Left lung (tissue), 10 donors: ENCODE measurements around the gene ARHGAP35. TPM values are rescaled to one million over a fixed set of nuclear protein-coding genes. Genes with fewer than 3 reads are reported as not detected.

Experiments
- ATAC-seq: fragments of 200-7000 bp; cut with Tn5 transposase; one replicate; pipeline ENCODE4 v1.9.1; 2020; ENCODE audit warnings: moderate library complexity
- DNase-seq, 4 donors: peaks; one replicate each; pipeline ENCODE4 v3.0.0-alpha.2; 2013 to 2020
- H3K27ac ChIP-seq, 2 donors: fragments of 200-600 bp; sonication (generic) in 1 of 2; one replicate each; pipeline versions ENCODE4 v1.5.0 to v1.8.0; 2020 to 2021
- H3K27me3 ChIP-seq, 2 donors: fragments of 200-600 bp; sonication (generic) in 1 of 2; one replicate each; pipeline versions ENCODE4 v1.5.0 to v1.8.0; 2020 to 2021
- H3K36me3 ChIP-seq, 2 donors: fragments of 200-600 bp; sonication (generic) in 1 of 2; one replicate each; pipeline versions ENCODE4 v1.5.0 to v1.8.0; 2020 to 2021
- H3K4me1 ChIP-seq, 2 donors: fragments of 200-600 bp; one replicate each; pipeline ENCODE4 v1.8.0; 2021
- H3K4me3 ChIP-seq, 2 donors: fragments of 200-600 bp; sonication (generic) in 1 of 2; one replicate each; pipeline versions ENCODE4 v1.5.0 to v1.8.0; 2020 to 2021; ENCODE audit warnings: mild to moderate bottlenecking in 1 of 2
- H3K9me3 ChIP-seq, 2 donors: fragments of 200-600 bp; sonication (generic) in 1 of 2; one replicate each; pipeline versions ENCODE4 v1.5.0 to v1.8.0; 2020 to 2021
- intact Hi-C, 2 donors: fragments of 100-400 bp; cut with DNase I; formaldehyde crosslinking; loops; one replicate each; pipeline versions ENCODE4 v1.11.2 to v1.14.2; 2022
- polyA plus RNA-seq, 6 donors: library from polyadenylated mRNA; unstranded; fragments of 120-200 nt; gene quantifications; one replicate each; pipeline ENCODE4 v1.2.1, GENCODE V29; 2013; ENCODE audit not compliant: insufficient read length in 6 of 6
- total RNA-seq, 2 donors: library from RNA; stranded (reverse); fragmentation: NEBNext Ultra II Directional; extraction: Animal tissue kit (Norgen Biotek cat#: 25700); gene quantifications; one replicate each; pipeline ENCODE4 v1.2.1, GENCODE V29; 2021
- TF ChIP-seq, protein P1 (sequence below), 2 donors: fragments of 200-600 bp; sonication (generic) in 1 of 2; IDR thresholded peaks; one replicate each; pipeline versions ENCODE4 v1.5.0 to v1.8.0; 2021; ENCODE audit warnings: antibody characterized with exemption in 2 of 2
- donor health status: DM: no; HTN: yes; CAD: no.
- donor health status: DM: no; HTN: no; CAD: no.

Gene ARHGAP35
- total and polyA plus RNA-seq, 8 donors = 35.2 to 54.6 (median 49.7) TPM

DNA sequence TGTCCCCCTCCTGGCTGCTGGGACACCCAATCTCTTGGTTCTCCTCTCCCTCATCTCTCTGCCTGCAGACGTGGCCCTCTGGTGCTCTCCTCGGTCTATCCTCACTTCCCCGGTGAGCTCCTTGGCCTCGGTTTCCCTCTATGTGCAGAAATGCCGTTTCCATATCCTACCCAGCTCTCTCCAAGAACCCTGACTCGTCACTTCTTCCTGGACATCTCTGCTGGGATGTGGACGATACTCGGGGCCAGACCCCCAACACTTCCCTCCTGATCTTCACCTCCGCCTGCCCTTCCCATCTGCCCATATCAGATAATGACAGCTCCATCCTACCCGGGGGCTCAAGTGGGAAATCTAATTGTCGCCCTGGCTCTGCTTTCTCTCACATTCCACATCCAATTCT, 18.0 kb upstream of the ARHGAP35 start:
- Histone ChIP-seq H3K4me1 (peaks cover 0 to 18% of the 10 kb centered on the region in 2 donors), H3K27ac (no peak overlapping the region), H3K4me3 (no peak overlapping the region), H3K27me3 (no peaks in the 10 kb centered on the region), H3K9me3 (no peaks in the 10 kb centered on the region), H3K36me3 (peaks cover 0 to 71% of the 10 kb centered on the region in 2 donors)
- intact Hi-C loops = loop anchor here (5.0 to 10.0 kb wide), 2 partner anchors 85 to 88 kb away; no protein-coding TSS in a partner anchor
- ATAC-seq (no peak), DNase-seq (no peak)
- TF ChIP-seq, protein P1, sequence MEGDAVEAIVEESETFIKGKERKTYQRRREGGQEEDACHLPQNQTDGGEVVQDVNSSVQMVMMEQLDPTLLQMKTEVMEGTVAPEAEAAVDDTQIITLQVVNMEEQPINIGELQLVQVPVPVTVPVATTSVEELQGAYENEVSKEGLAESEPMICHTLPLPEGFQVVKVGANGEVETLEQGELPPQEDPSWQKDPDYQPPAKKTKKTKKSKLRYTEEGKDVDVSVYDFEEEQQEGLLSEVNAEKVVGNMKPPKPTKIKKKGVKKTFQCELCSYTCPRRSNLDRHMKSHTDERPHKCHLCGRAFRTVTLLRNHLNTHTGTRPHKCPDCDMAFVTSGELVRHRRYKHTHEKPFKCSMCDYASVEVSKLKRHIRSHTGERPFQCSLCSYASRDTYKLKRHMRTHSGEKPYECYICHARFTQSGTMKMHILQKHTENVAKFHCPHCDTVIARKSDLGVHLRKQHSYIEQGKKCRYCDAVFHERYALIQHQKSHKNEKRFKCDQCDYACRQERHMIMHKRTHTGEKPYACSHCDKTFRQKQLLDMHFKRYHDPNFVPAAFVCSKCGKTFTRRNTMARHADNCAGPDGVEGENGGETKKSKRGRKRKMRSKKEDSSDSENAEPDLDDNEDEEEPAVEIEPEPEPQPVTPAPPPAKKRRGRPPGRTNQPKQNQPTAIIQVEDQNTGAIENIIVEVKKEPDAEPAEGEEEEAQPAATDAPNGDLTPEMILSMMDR (IDR thresholded peaks at IDR 0.05) = no peak

DNA sequence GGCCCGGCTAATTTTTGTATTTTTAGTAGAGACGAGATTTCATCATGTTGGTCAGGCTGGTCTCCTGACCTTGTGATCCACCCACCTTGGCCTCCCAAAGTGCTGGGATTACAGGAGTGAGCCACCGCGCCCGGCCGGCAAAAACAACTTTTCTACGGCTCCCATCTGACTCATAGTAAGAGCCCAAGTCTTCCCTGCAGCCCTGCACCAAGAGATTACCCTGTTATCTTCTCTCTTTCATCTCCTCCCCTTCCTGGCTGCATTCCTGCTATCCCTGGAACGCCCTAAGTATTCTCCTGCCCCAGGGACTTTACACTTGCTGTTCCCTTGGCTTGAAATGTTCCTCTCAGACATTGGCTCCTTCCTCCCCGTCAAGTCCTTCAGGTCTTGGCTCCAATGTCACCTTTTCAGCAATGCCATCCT, 16.7 kb upstream of the ARHGAP35 start:
- Histone ChIP-seq H3K4me1 (peaks cover 2 to 28% of the 10 kb centered on the region in 2 donors), H3K27ac (no peak overlapping the region), H3K36me3 (peaks cover 0 to 58% of the 10 kb centered on the region in 2 donors), H3K9me3 (no peaks in the 10 kb centered on the region), H3K4me3 (no peak overlapping the region), H3K27me3 (no peaks in the 10 kb centered on the region)
- ATAC-seq (no peak), DNase-seq (no peak)
- TF ChIP-seq, protein P1 (IDR thresholded peaks at IDR 0.05) = no peak
- intact Hi-C loops = loop anchor here (5.0 to 10.0 kb wide), 2 partner anchors 87 to 89 kb away; no protein-coding TSS in a partner anchor

DNA sequence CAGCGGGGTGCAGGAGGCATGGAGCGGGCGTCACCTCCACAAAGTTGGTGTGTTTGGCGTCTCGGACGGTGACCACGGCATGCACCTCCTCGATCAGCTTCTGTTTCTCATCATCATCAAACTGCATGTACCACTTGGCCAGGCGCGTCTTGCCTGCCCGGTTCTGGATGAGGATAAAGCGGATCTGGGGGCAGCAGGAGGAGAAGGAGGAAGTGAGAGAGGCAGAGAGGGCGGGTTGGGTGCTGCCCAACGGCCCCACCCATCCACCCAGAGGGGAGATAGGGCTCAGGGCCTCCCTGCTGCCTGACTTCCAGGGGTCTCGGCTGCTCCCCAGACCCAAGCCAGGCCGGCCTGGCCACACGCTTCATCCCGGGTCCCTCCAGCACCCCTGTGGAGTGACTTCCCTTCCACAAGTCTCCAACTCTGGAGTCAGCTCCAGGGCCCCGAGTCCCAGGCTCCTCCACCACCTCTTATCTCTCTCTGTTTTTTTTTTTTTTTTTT, 14.8 kb upstream of the ARHGAP35 start:
- peaks cover 0 to 46% of the 10 kb centered on the region in 2 donors for H3K36me3 ChIP-seq
- no peak overlapping the region for H3K27ac ChIP-seq
- TF ChIP-seq, protein P1 (IDR thresholded peaks at IDR 0.05) = no peak
- H3K4me1 ChIP-seq = peaks cover 7 to 33% of the 10 kb centered on the region in 2 donors
- DNase-seq (no peak), ATAC-seq (no peak)
- H3K9me3 ChIP-seq = no peaks in the 10 kb centered on the region
- H3K27me3 ChIP-seq = no peaks in the 10 kb centered on the region
- no peak overlapping the region for H3K4me3 ChIP-seq
- intact Hi-C loops = loop anchor here in 1 of 2 donors (10.0 kb wide), 1 partner anchor 91 kb away; no protein-coding TSS in a partner anchor

DNA sequence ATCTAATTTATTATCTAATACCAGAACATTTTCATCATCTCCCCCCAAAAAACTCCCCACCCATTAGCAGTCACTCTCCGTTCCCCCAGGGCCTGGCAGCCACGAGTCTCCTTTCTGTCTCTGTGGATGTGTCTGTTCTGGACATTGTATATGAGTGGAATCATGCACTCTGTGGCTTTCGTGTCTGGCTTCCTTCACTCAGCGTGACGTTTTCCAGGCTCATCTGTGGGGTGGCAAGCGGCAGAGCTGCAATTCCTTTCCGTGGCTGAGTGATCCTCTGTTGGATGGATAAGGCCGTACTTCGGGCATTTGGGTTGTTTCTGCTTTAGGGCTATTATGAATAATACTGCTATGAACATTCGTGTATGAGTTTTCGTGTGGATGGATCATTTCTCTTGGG, 13.3 kb upstream of the ARHGAP35 start:
- TF ChIP-seq, protein P1 (IDR thresholded peaks at IDR 0.05) = no peak
- no peak for ATAC-seq
- Histone ChIP-seq H3K27ac (no peak overlapping the region), H3K9me3 (no peaks in the 10 kb centered on the region), H3K4me3 (no peak overlapping the region), H3K27me3 (no peaks in the 10 kb centered on the region), H3K36me3 (peaks cover 0 to 31% of the 10 kb centered on the region in 2 donors), H3K4me1 (peaks cover 7 to 33% of the 10 kb centered on the region in 2 donors)
- DNase-seq = peak in 1 of 4 donors; percentile 10
- intact Hi-C loops = loop anchor here in 1 of 2 donors (10.0 kb wide), 1 partner anchor 93 kb away; no protein-coding TSS in a partner anchor

DNA sequence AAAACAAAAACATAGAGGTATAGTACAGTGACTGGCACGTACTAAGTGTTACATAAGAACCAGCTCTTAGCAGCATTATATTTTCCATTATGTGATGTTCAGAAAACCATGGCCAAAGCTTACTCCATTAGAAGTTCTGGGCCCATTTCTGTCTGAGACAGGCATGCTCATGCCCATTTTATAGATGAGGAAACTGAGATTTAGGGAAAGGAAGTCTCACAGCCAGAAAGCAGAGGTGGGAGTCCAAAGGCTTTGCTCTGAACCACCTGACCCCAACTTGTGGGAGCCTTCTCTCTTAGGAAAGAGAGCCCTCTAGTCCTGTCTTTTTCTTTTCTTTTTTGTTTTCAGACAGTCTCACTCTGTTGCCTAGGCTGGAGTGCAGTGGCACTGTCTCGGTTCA, 12.4 kb upstream of the ARHGAP35 start:
- Histone ChIP-seq H3K36me3 (peaks cover 0 to 22% of the 10 kb centered on the region in 2 donors), H3K4me1 (peaks cover 7 to 33% of the 10 kb centered on the region in 2 donors), H3K4me3 (no peak overlapping the region), H3K9me3 (no peaks in the 10 kb centered on the region), H3K27me3 (no peaks in the 10 kb centered on the region), H3K27ac (peak overlapping the region; percentile 87 to 93)
- no peak for ATAC-seq
- TF ChIP-seq, protein P1 (IDR thresholded peaks at IDR 0.05) = no peak
- intact Hi-C loops = loop anchor here in 1 of 2 donors (10.0 kb wide), 1 partner anchor 94 kb away; no protein-coding TSS in a partner anchor
- no peak for DNase-seq
